ENCODE measurements around the gene HBS1L. TPM values are rescaled to one million over a fixed set of nuclear protein-coding genes. Genes with fewer than 3 reads are reported as not detected.

Gene HBS1L
- polyA plus RNA-seq, 1 donor from 2014 or later, result 103 TPM

DNA sequence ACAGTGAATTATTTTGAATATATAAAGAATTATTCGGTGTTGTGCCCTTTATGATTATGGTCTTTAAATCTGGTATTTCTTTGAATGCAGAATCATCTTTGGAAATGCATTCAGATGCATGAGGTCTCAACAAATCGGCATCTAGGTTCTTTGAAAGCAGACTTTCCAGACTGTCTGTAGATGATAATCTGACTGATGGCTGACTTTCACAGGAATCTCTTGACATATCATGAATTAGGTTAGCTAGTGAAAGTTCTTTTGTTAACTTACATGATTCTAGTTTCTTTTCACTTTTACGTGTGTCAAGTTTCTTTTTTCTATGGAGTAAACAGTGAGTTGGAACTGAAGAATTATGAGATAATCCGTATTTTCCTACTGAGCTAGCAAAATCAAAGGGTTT lies 17.1 kb downstream of the HBS1L start:
- no peak overlapping the region for H3K27ac ChIP-seq (ENCODE audit: low read length)
- no peaks in the 10 kb centered on the region for H3K9me2 ChIP-seq (ENCODE audit: insufficient read depth, low read length)
- H3K4me2 ChIP-seq (ENCODE audit: low read length), result no peak overlapping the region
- no peaks in the 10 kb centered on the region for H3F3A ChIP-seq (ENCODE audit: insufficient read depth, low read length, poor library complexity, severe bottlenecking)
- TF ChIP-seq TAF1 (IDR thresholded peaks at IDR 0.05; ENCODE audit: low read depth) (no peak), POLR2AphosphoS5 (IDR thresholded peaks at IDR 0.05) (no peak), EZH2 (IDR thresholded peaks at IDR 0.05; ENCODE audit: borderline replicate concordance, insufficient read depth, low read length, poor library complexity, severe bottlenecking) (no peak), MXI1 (conservative IDR thresholded peaks at IDR 0.05; ENCODE audit: poor library complexity, severe bottlenecking) (no peak), RAD21 (conservative IDR thresholded peaks at IDR 0.05) (no peak), SMC3 (conservative IDR thresholded peaks at IDR 0.05; ENCODE audit: poor library complexity) (no peak), EP300 (conservative IDR thresholded peaks at IDR 0.05; ENCODE audit: poor library complexity, severe bottlenecking) (no peak)
- TF ChIP-seq, protein P1, sequence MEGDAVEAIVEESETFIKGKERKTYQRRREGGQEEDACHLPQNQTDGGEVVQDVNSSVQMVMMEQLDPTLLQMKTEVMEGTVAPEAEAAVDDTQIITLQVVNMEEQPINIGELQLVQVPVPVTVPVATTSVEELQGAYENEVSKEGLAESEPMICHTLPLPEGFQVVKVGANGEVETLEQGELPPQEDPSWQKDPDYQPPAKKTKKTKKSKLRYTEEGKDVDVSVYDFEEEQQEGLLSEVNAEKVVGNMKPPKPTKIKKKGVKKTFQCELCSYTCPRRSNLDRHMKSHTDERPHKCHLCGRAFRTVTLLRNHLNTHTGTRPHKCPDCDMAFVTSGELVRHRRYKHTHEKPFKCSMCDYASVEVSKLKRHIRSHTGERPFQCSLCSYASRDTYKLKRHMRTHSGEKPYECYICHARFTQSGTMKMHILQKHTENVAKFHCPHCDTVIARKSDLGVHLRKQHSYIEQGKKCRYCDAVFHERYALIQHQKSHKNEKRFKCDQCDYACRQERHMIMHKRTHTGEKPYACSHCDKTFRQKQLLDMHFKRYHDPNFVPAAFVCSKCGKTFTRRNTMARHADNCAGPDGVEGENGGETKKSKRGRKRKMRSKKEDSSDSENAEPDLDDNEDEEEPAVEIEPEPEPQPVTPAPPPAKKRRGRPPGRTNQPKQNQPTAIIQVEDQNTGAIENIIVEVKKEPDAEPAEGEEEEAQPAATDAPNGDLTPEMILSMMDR (IDR thresholded peaks at IDR 0.05; ENCODE audit: poor library complexity, severe bottlenecking), result no peak
- TF ChIP-seq, protein P2, sequence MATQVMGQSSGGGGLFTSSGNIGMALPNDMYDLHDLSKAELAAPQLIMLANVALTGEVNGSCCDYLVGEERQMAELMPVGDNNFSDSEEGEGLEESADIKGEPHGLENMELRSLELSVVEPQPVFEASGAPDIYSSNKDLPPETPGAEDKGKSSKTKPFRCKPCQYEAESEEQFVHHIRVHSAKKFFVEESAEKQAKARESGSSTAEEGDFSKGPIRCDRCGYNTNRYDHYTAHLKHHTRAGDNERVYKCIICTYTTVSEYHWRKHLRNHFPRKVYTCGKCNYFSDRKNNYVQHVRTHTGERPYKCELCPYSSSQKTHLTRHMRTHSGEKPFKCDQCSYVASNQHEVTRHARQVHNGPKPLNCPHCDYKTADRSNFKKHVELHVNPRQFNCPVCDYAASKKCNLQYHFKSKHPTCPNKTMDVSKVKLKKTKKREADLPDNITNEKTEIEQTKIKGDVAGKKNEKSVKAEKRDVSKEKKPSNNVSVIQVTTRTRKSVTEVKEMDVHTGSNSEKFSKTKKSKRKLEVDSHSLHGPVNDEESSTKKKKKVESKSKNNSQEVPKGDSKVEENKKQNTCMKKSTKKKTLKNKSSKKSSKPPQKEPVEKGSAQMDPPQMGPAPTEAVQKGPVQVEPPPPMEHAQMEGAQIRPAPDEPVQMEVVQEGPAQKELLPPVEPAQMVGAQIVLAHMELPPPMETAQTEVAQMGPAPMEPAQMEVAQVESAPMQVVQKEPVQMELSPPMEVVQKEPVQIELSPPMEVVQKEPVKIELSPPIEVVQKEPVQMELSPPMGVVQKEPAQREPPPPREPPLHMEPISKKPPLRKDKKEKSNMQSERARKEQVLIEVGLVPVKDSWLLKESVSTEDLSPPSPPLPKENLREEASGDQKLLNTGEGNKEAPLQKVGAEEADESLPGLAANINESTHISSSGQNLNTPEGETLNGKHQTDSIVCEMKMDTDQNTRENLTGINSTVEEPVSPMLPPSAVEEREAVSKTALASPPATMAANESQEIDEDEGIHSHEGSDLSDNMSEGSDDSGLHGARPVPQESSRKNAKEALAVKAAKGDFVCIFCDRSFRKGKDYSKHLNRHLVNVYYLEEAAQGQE (IDR thresholded peaks at IDR 0.05; ENCODE audit: borderline replicate concordance), result no peak
- H3K27me3 ChIP-seq (ENCODE audit: insufficient read depth, low read depth, low read length), result no peaks in the 10 kb centered on the region
- H3K9ac ChIP-seq (ENCODE audit: low read length), result no peak overlapping the region
- no peaks in the 10 kb centered on the region for H4K20me1 ChIP-seq (ENCODE audit: insufficient read depth)
- H3K9me3 ChIP-seq (ENCODE audit: low read length), result no peaks in the 10 kb centered on the region
- no peak overlapping the region for H2AFZ ChIP-seq (ENCODE audit: low read depth, low read length)
- peaks cover 7% of the 10 kb centered on the region for H3K79me2 ChIP-seq (replicated peaks; ENCODE audit: insufficient read depth, low read length)
- peaks cover 3% of the 10 kb centered on the region for H3K36me3 ChIP-seq (ENCODE audit: insufficient read depth, low read length)
- no peak overlapping the region for H3K4me3 ChIP-seq (ENCODE audit: low read length)

DNA sequence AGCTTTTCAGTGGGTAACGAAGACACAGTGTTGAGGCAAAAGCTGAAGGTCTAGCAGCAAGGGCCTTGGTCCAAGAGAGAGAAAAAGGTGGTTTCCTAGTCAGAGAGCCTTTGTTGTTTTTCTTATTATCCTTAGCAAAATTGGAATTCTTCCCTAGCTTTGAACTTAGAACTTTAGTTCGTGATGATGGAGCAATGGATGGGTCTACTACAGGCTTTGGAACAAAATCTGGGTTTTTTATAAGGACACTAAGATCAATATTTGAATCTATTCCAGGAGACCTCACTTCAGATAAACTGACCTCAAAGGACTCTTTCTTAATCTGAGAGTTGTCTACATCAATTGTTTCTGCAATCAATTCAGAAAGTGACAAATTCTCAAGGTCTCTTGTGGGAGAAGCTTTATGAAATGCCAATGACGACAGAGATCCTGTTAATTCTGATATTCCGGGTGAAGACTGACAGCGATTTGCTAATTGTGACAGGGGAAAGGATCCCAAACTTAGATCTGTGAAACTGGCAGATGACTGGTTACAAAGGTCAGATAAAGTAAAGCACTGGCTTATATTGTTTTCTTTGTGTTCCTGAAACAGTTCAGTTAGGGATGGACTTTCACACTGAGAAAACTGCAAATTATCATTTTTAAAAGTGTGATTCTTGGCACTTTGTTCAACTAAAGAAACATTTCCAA lies 17.7 kb downstream of the HBS1L start:
- H3K79me2 ChIP-seq (replicated peaks; ENCODE audit: insufficient read depth, low read length), result peaks cover 6% of the 10 kb centered on the region
- peaks cover 3% of the 10 kb centered on the region for H3K36me3 ChIP-seq (ENCODE audit: insufficient read depth, low read length)

More for the DNA sequence above, 17.7 kb downstream of the HBS1L start:
- no peaks in the 10 kb centered on the region for H3F3A ChIP-seq (ENCODE audit: insufficient read depth, low read length, poor library complexity, severe bottlenecking)
- H3K27me3 ChIP-seq (ENCODE audit: insufficient read depth, low read depth, low read length), result no peaks in the 10 kb centered on the region
- no peaks in the 10 kb centered on the region for H3K9me2 ChIP-seq (ENCODE audit: insufficient read depth, low read length)
- H3K9ac ChIP-seq (ENCODE audit: low read length), result no peak overlapping the region
- H3K9me3 ChIP-seq (ENCODE audit: low read length), result no peaks in the 10 kb centered on the region
- H3K27ac ChIP-seq (ENCODE audit: low read length), result no peak overlapping the region
- H3K4me3 ChIP-seq (ENCODE audit: low read length), result no peak overlapping the region
- H4K20me1 ChIP-seq (ENCODE audit: insufficient read depth), result no peaks in the 10 kb centered on the region
- H3K4me2 ChIP-seq (ENCODE audit: low read length), result no peak overlapping the region
- no peak overlapping the region for H2AFZ ChIP-seq (ENCODE audit: low read depth, low read length)
- TF ChIP-seq SMC3 (conservative IDR thresholded peaks at IDR 0.05; ENCODE audit: poor library complexity), result no peak
